Measurements from ENCODE around the gene MAML2. TPM values are rescaled to one million over a fixed set of nuclear protein-coding genes. Genes with fewer than 3 reads are reported as not detected.

Gene MAML2
- total and polyA plus RNA-seq, 9 of the 15 experiments (the other 6 are each of a cell fraction or from before 2014, with no cell fraction given) = 0.79 to 6.8 (median 4.8) TPM

DNA sequence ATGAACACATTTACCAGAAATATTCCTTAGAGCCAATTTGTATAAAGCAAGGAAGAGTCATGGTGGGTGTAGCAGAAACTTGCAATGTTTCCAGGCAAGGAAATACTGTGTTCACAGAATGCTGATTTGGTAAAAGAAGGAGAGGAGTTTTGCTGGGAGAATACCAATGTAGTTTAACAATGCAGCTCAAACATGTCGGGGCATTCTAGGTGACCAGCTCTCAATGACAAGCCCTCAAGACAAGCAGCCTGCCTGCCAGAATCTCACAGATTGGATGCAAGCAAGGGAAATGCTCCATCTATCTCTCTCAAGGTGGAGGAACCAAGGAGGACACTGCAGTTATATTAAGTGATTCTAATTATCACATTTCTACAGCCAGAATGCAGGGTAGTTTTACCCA lies 190.4 kb downstream of the MAML2 start:
- H3K4me1 ChIP-seq (replicated peaks in 1 of 2; ENCODE audit: control insufficient read depth in 2 of 2, insufficient read depth in 2 of 2, low read length in 2 of 2) = peaks cover 12 to 58% of the 10 kb centered on the region in 2 experiments; a peak in 4 of 5 replicates
- in situ Hi-C loops (cut with MboI) (no loop called here), intact Hi-C loops (cut with micrococcal nuclease) (loop anchor here (5.0 kb wide), 1 partner anchor 45 kb away; no protein-coding TSS in a partner anchor)
- ATAC-seq = no peak
- H2AFZ ChIP-seq (ENCODE audit: low read depth, low read length) = no peak overlapping the region
- TF ChIP-seq ZSCAN32 (CRISPR knock-in tag; IDR thresholded peaks at IDR 0.05) (no peak), ZNF445 (CRISPR knock-in tag; IDR thresholded peaks at IDR 0.05; ENCODE audit: low read depth) (no peak), YY1 (IDR thresholded peaks at IDR 0.05; ENCODE audit: borderline replicate concordance in 1 of 3, control insufficient read depth in 1 of 3, extremely low read depth in 1 of 3, insufficient read depth in 3 of 3, insufficient read length in 1 of 3, insufficient replicate concordance in 2 of 3, low read depth in 1 of 3, low read length in 2 of 3) (no peak), U2AF1 (optimal IDR thresholded peaks at IDR 0.05; ENCODE audit: low read depth, low read length) (no peak), MAFK (IDR thresholded peaks at IDR 0.05; ENCODE audit: low read length) (no peak), CUX1 (CRISPR knock-in tag; IDR thresholded peaks at IDR 0.05) (no peak), TCF7L2 (IDR thresholded peaks at IDR 0.05; ENCODE audit: low read depth, low read length) (no peak)
- TF ChIP-seq, protein P1, sequence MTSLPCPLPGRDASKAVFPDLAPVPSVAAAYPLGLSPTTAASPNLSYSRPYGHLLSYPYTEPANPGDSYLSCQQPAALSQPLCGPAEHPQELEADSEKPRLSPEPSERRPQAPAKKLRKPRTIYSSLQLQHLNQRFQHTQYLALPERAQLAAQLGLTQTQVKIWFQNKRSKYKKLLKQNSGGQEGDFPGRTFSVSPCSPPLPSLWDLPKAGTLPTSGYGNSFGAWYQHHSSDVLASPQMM (CRISPR knock-in tag; IDR thresholded peaks at IDR 0.05) = no peak
- TF ChIP-seq, protein P2, sequence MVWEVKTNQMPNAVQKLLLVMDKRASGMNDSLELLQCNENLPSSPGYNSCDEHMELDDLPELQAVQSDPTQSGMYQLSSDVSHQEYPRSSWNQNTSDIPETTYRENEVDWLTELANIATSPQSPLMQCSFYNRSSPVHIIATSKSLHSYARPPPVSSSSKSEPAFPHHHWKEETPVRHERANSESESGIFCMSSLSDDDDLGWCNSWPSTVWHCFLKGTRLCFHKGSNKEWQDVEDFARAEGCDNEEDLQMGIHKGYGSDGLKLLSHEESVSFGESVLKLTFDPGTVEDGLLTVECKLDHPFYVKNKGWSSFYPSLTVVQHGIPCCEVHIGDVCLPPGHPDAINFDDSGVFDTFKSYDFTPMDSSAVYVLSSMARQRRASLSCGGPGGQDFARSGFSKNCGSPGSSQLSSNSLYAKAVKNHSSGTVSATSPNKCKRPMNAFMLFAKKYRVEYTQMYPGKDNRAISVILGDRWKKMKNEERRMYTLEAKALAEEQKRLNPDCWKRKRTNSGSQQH (CRISPR knock-in tag; IDR thresholded peaks at IDR 0.05) = no peak
- no peaks in the 10 kb centered on the region; the same call in 2 of the 3 replicates for H3K36me3 ChIP-seq (ENCODE audit: control insufficient read depth, insufficient read depth, low read length)
- FAIRE-seq = no peak
- ChIA-PET CTCF (ENCODE audit: low intra/inter-chr PET ratio) (no interaction called here), POLR2A (no interaction called here)
- H3K4me2 ChIP-seq (ENCODE audit: insufficient read depth, low read length) = no peak overlapping the region
- 73% methylated on average over 1 of the region's 1 CpG for WGBS (ENCODE audit: insufficient coverage, low coverage, missing lambda C conversion rate)
- no peaks in the 10 kb centered on the region for H4K20me1 ChIP-seq (replicated peaks; ENCODE audit: control insufficient read depth, insufficient read depth, low read length)
- H3K9me1 ChIP-seq (ENCODE audit: control insufficient read depth, insufficient read depth, low read length) = no peaks in the 10 kb centered on the region
- H3K79me2 ChIP-seq (ENCODE audit: control insufficient read depth, insufficient read depth, low read length) = no peaks in the 10 kb centered on the region; the same call in 2 of the 3 replicates
- no peak overlapping the region for H3K4me3 ChIP-seq
- BruUV-seq (replicated peaks) = no TSS peak
- no peak for DNase-seq (ENCODE audit: extremely low read depth in 1 of 4, low spot score in 3 of 4)
- no peaks in the 10 kb centered on the region for H3K9me3 ChIP-seq (replicated peaks; ENCODE audit: control insufficient read depth, insufficient read depth, low read depth, low read length)
- H3K27ac ChIP-seq (ENCODE audit: extremely low read depth, low read depth, low read length) = no peak overlapping the region
- H3K27me3 ChIP-seq (ENCODE audit: control insufficient read depth in 2 of 2, insufficient read depth in 2 of 2, low read length in 2 of 2) = no peaks in the 10 kb centered on the region
- H3K9ac ChIP-seq (ENCODE audit: insufficient read depth in 1 of 2, low read depth in 2 of 2, low read length in 2 of 2) = no peak overlapping the region

Measured in K562 (cell line).